ENCODE results near the gene PUSL1.

PUSL1 gene

DNA sequence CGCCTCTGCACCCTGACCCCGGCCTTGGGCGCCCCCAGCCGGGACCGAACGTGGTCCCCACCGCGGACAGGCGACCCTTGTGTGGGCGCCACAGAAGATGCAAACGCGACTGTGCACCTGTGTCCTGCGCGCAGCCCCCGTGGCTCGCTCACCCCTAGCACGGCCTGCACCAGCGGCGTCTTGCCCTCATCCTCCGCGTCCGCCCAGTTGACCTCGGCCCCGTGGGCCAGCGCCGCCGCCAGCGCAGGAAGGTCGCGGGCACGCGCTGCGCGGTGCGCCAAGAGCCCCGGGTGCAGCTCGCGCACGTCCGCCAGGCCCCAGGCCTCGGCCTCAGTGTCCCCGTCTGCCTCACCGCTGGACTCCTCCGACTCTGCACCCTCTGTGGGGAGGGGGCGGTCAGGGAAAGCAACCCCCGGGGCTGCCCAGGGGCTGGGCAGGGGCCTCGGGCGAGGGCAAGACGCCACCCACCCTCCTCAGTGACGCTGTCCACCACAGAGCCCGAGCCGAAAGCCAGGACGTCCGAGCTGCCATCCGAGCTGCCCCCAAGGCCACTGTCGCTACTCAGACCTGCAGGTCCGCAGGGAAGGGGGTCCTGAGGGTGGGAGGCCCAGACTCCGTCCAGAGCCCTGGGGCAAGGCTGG is 14.0 kb upstream of the PUSL1 start:
- Histone ChIP-seq H3K9me3 (ENCODE audit: control insufficient read depth, low read length) (no peaks in the 10 kb centered on the region), H3K4me3 (ENCODE audit: insufficient read depth, low read depth, low read length) (no peak overlapping the region), H3K4me1 (ENCODE audit: control insufficient read depth, insufficient read depth, low read length) (no peaks in the 10 kb centered on the region), H3K27me3 (ENCODE audit: control insufficient read depth, insufficient read depth, low read length, poor library complexity, severe bottlenecking) (no peaks in the 10 kb centered on the region), H3K36me3 (ENCODE audit: control insufficient read depth, insufficient read depth, low read length) (no peaks in the 10 kb centered on the region), H3K27ac (ENCODE audit: insufficient read depth, low read depth, low read length, poor library complexity, severe bottlenecking) (no peak overlapping the region)
- 95% methylated on average over 58 of the region's 58 CpGs for WGBS, 2 experiments

- 93 to 94% methylated on average over 35 of the region's 35 CpGs for WGBS, 2 experiments
- Histone ChIP-seq H3K27ac (ENCODE audit: insufficient read depth, low read depth, low read length, poor library complexity, severe bottlenecking) (no peak overlapping the region), H3K36me3 (ENCODE audit: control insufficient read depth, insufficient read depth, low read length) (no peaks in the 10 kb centered on the region), H3K4me3 (ENCODE audit: insufficient read depth, low read depth, low read length) (no peak overlapping the region), H3K9me3 (ENCODE audit: control insufficient read depth, low read length) (no peaks in the 10 kb centered on the region), H3K27me3 (ENCODE audit: control insufficient read depth, insufficient read depth, low read length, poor library complexity, severe bottlenecking) (no peaks in the 10 kb centered on the region), H3K4me1 (ENCODE audit: control insufficient read depth, insufficient read depth, low read length) (no peaks in the 10 kb centered on the region)
Measured at GRCh38 chr1:1295154-1295923, 13.1 kb upstream of the PUSL1 start.

DNA sequence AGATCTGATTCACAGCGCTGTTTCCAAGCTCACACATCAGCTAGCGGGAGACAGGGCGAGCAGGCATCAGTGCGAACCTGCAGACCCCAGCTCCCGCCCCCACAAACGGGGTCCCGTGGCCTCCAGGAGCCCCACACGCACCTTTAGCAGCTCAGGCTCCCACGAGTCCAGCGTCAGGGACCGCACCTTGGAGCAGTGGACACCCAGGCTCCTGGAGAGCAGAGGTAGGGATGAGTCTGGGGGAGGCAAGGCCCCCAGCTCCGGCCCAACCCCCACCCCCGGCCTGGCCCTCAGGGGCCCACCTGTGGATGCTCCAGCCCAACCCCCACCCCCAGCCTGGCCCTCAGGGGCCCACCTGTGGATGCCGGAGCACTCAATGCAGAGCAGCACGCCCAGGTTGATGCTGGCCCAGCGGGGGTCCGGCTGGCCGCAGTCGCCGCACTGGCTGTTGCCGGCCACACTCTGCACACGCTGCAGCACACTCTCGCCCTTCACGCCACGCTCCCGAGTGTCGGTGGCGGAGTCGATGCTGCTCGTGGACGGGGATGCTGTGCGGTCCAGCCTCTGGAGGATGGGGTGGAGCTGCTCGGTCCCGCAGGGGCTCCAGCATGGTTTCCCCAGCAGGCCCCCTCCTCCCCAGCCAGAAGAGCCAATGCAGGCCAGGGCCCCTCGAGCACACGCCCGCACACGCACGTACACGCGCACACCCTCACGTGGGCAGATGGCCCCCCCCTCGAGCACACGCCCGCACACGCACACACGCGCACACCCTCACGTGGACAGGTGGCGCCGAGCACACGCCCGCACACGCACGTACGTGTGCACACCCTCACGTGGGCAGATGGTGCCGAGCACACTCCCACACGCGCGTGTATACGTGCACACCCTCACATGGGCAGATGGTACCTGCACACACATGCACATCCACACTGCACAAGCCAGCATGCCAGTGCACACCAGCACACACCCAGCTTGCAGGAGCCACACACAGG is 12.0 kb upstream of the PUSL1 start:
- no peaks in the 10 kb centered on the region for H3K36me3 ChIP-seq (ENCODE audit: control insufficient read depth, insufficient read depth, low read length)
- H3K27me3 ChIP-seq (ENCODE audit: control insufficient read depth, insufficient read depth, low read length, poor library complexity, severe bottlenecking): no peaks in the 10 kb centered on the region
- H3K27ac ChIP-seq (ENCODE audit: insufficient read depth, low read depth, low read length, poor library complexity, severe bottlenecking): no peak overlapping the region
- no peaks in the 10 kb centered on the region for H3K4me1 ChIP-seq (ENCODE audit: control insufficient read depth, insufficient read depth, low read length)
- no peak overlapping the region for H3K4me3 ChIP-seq (ENCODE audit: insufficient read depth, low read depth, low read length)
- H3K9me3 ChIP-seq (ENCODE audit: control insufficient read depth, low read length): no peaks in the 10 kb centered on the region
- WGBS, 2 experiments: 95 to 96% methylated on average over 62 of the region's 62 CpGs

GRCh38 chr1:1297802-1298424 is 10.5 kb upstream of the PUSL1 start:
- Histone ChIP-seq H3K9me3 (ENCODE audit: control insufficient read depth, low read length) (no peaks in the 10 kb centered on the region), H3K27ac (ENCODE audit: insufficient read depth, low read depth, low read length, poor library complexity, severe bottlenecking) (no peak overlapping the region), H3K4me3 (ENCODE audit: insufficient read depth, low read depth, low read length) (no peak overlapping the region), H3K36me3 (ENCODE audit: control insufficient read depth, insufficient read depth, low read length) (no peaks in the 10 kb centered on the region), H3K4me1 (ENCODE audit: control insufficient read depth, insufficient read depth, low read length) (no peaks in the 10 kb centered on the region), H3K27me3 (ENCODE audit: control insufficient read depth, insufficient read depth, low read length, poor library complexity, severe bottlenecking) (no peaks in the 10 kb centered on the region)
- 94 to 96% methylated on average over 31 of the region's 31 CpGs for WGBS, 2 experiments

GRCh38 chr1:1298861-1299685 is 9.3 kb upstream of the PUSL1 start:
- Histone ChIP-seq H3K9me3 (ENCODE audit: control insufficient read depth, low read length) (no peaks in the 10 kb centered on the region), H3K27ac (ENCODE audit: insufficient read depth, low read depth, low read length, poor library complexity, severe bottlenecking) (no peak overlapping the region), H3K36me3 (ENCODE audit: control insufficient read depth, insufficient read depth, low read length) (no peaks in the 10 kb centered on the region), H3K27me3 (ENCODE audit: control insufficient read depth, insufficient read depth, low read length, poor library complexity, severe bottlenecking) (no peaks in the 10 kb centered on the region), H3K4me3 (ENCODE audit: insufficient read depth, low read depth, low read length) (no peak overlapping the region), H3K4me1 (ENCODE audit: control insufficient read depth, insufficient read depth, low read length) (no peaks in the 10 kb centered on the region)
- 62 to 63% methylated on average over 30 of the region's 30 CpGs for WGBS, 2 experiments

DNA sequence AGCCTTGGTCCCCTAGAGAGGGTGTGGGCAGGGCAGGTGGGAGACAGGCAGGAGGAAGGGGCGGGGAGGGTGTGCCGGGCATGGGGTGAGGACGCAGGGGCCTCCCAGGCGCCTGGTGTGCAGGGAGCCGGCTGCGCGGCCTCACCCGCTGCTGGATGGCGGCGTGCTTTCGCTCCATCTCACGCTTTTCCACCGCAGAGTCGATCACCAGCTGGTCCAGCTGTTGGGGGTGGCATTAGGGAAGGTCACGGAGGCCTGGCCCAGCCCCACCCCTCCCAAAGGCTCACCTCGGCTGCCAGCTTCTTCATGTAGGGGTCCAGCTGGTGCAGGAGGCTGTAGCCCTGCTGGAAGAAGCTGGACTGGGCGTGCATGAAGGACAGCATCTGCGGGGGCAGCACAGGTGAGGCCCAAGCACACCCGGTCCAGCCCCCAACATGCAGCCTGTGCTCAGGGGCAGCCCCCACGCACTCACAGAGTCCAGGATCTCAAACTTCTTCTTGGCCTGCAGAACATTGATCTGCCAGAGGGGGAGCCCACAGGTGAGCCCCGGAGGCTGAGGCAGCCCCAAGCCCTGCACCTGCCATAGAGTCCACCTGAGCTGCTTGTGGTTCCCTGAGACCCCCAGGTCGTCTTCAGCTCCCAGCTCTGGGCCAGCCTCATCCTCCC is 8.6 kb upstream of the PUSL1 start:
- H3K4me3 ChIP-seq (ENCODE audit: insufficient read depth, low read depth, low read length): no peak overlapping the region
- H3K36me3 ChIP-seq (ENCODE audit: control insufficient read depth, insufficient read depth, low read length): no peaks in the 10 kb centered on the region
- no peaks in the 10 kb centered on the region for H3K27me3 ChIP-seq (ENCODE audit: control insufficient read depth, insufficient read depth, low read length, poor library complexity, severe bottlenecking)
- H3K9me3 ChIP-seq (ENCODE audit: control insufficient read depth, low read length): no peaks in the 10 kb centered on the region
- peaks cover 2% of the 10 kb centered on the region for H3K4me1 ChIP-seq (ENCODE audit: control insufficient read depth, insufficient read depth, low read length)
- H3K27ac ChIP-seq (ENCODE audit: insufficient read depth, low read depth, low read length, poor library complexity, severe bottlenecking): no peak overlapping the region
- WGBS, 2 experiments: 87 to 89% methylated on average over 22 of the region's 22 CpGs

GRCh38 chr1:1300352-1300739 is 8.1 kb upstream of the PUSL1 start:
- WGBS, 2 experiments: 92 to 93% methylated on average over 12 of the region's 12 CpGs
- Histone ChIP-seq H3K4me3 (ENCODE audit: insufficient read depth, low read depth, low read length) (no peak overlapping the region), H3K4me1 (ENCODE audit: control insufficient read depth, insufficient read depth, low read length) (peaks cover 7% of the 10 kb centered on the region), H3K27me3 (ENCODE audit: control insufficient read depth, insufficient read depth, low read length, poor library complexity, severe bottlenecking) (no peaks in the 10 kb centered on the region), H3K27ac (ENCODE audit: insufficient read depth, low read depth, low read length, poor library complexity, severe bottlenecking) (no peak overlapping the region), H3K9me3 (ENCODE audit: control insufficient read depth, low read length) (no peaks in the 10 kb centered on the region), H3K36me3 (ENCODE audit: control insufficient read depth, insufficient read depth, low read length) (no peaks in the 10 kb centered on the region)

GRCh38 chr1:1302006-1302430 is 6.4 kb upstream of the PUSL1 start:
- Histone ChIP-seq H3K4me3 (ENCODE audit: insufficient read depth, low read depth, low read length) (no peak overlapping the region), H3K36me3 (ENCODE audit: control insufficient read depth, insufficient read depth, low read length) (no peaks in the 10 kb centered on the region), H3K27ac (ENCODE audit: insufficient read depth, low read depth, low read length, poor library complexity, severe bottlenecking) (no peak overlapping the region), H3K9me3 (ENCODE audit: control insufficient read depth, low read length) (no peaks in the 10 kb centered on the region), H3K4me1 (ENCODE audit: control insufficient read depth, insufficient read depth, low read length) (peaks cover 22% of the 10 kb centered on the region), H3K27me3 (ENCODE audit: control insufficient read depth, insufficient read depth, low read length, poor library complexity, severe bottlenecking) (no peaks in the 10 kb centered on the region)
- 81 to 85% methylated on average over 9 of the region's 9 CpGs for WGBS, 2 experiments

- 88% methylated on average over 31 of the region's 31 CpGs for WGBS, 2 experiments
Measured at GRCh38 chr1:1302951-1303509, 5.4 kb upstream of the PUSL1 start.

More at GRCh38 chr1:1302951-1303509, 5.4 kb upstream of the PUSL1 start:
- H3K9me3 ChIP-seq (ENCODE audit: control insufficient read depth, low read length): no peaks in the 10 kb centered on the region
- peaks cover 23% of the 10 kb centered on the region for H3K4me1 ChIP-seq (ENCODE audit: control insufficient read depth, insufficient read depth, low read length)
- no peaks in the 10 kb centered on the region for H3K27me3 ChIP-seq (ENCODE audit: control insufficient read depth, insufficient read depth, low read length, poor library complexity, severe bottlenecking)
- no peak overlapping the region for H3K27ac ChIP-seq (ENCODE audit: insufficient read depth, low read depth, low read length, poor library complexity, severe bottlenecking)
- H3K36me3 ChIP-seq (ENCODE audit: control insufficient read depth, insufficient read depth, low read length): no peaks in the 10 kb centered on the region
- H3K4me3 ChIP-seq (ENCODE audit: insufficient read depth, low read depth, low read length): no peak overlapping the region

Measured in ectodermal cell (in vitro differentiated cells).